Astrocyte (in vitro differentiated cells and primary cell): ENCODE results near the gene PRR7.

Source experiments
- CTCF ChIP-seq: IDR thresholded peaks from 2 replicates; pipeline ENCODE4 v1.5.1; 2011; ENCODE audit warnings: low read depth, mild to moderate bottlenecking, inconsistent platforms, low read length, moderate library complexity; ENCODE audit not compliant: insufficient read depth
- EZH2 ChIP-seq: IDR thresholded peaks from 2 replicates; pipeline ENCODE4 v1.6.1; 2012; ENCODE audit warnings: mild to moderate bottlenecking, low read length, inconsistent platforms; ENCODE audit not compliant: insufficient read depth

DNA sequence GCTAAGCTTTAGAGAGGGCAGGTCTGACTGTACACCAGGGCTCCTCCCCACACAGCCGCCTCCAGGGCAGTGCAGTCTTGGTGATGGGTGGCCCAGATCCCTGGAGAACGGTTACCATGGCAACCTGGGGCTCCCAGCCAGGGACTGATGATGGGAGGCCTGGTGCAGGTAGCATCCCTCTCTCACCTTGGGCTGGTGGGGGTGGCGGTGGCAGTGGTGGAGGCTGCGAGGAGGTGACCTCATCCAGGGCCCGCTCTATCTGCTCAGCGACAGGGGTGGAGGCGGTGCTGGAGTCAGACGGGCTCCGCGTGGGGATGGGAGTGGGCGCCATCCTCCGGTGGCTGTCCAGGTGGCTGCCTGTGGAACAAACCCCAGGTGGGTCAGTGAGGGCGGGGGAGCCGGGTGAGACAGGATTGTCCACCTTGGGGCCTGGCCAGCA is 12.3 kb downstream of the PRR7 start:
- no peak for TF ChIP-seq CTCF
- no peak for TF ChIP-seq EZH2
